Mammary epithelial cell (primary cell): ENCODE results near the gene PNO1.

Experiments used
- EZH2 ChIP-seq: IDR thresholded peaks from 2 replicates; pipeline ENCODE4 v1.6.1; 2012; ENCODE audit warnings: low read length, inconsistent platforms, borderline replicate concordance
- TF ChIP-seq, protein P1 (sequence below), 2 donors: IDR thresholded peaks in 1 of 2; conservative IDR thresholded peaks in 1 of 2; 2 replicates each; pipeline ENCODE4 v1.5.1; 2011 to 2012; ENCODE audit warnings: inconsistent platforms in 2 of 2, low read length in 2 of 2, mild to moderate bottlenecking in 2 of 2, control low read depth in 1 of 2, low read depth in 1 of 2; ENCODE audit not compliant: insufficient read depth in 1 of 2; ENCODE audit errors: extremely low read depth in 1 of 2

DNA sequence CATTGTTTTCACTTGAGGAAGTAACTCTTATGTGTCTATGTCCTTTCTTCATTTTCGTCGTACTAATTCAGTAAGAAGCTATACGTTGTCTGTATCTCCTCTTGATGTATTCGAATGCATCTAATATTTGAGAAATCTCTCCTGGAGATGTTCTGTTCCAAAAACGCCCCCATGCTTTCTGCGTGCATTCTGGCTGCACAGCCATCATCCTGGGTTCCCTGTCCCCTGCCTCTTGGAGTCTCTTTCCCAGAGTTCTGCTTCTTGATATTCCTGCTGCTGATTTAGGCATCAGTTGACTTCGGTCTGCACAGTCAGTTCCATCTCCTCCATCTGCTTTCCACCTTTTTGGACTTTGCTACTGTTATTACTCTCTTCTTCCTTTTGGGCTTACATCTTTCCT, 13.5 kb downstream of the PNO1 start:
- TF ChIP-seq, protein P1, sequence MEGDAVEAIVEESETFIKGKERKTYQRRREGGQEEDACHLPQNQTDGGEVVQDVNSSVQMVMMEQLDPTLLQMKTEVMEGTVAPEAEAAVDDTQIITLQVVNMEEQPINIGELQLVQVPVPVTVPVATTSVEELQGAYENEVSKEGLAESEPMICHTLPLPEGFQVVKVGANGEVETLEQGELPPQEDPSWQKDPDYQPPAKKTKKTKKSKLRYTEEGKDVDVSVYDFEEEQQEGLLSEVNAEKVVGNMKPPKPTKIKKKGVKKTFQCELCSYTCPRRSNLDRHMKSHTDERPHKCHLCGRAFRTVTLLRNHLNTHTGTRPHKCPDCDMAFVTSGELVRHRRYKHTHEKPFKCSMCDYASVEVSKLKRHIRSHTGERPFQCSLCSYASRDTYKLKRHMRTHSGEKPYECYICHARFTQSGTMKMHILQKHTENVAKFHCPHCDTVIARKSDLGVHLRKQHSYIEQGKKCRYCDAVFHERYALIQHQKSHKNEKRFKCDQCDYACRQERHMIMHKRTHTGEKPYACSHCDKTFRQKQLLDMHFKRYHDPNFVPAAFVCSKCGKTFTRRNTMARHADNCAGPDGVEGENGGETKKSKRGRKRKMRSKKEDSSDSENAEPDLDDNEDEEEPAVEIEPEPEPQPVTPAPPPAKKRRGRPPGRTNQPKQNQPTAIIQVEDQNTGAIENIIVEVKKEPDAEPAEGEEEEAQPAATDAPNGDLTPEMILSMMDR (conservative IDR thresholded peaks at IDR 0.05 in 1 of 2, IDR thresholded peaks at IDR 0.05 in 1 of 2; ENCODE audit: extremely low read depth in 1 of 2, insufficient read depth in 1 of 2, low read depth in 1 of 2, low read length in 2 of 2), result no peak
- no peak for TF ChIP-seq EZH2
